RWPE1 (cell line): ENCODE data around the gene UBAC2.

Source experiments
- CTCF ChIA-PET: fragments of 350-600 bp; sonication (Branson Sonifier 250); formaldehyde crosslinking; extraction: SDS; loops from one replicate; lab custom pipeline; 2021; lab: Yijun Ruan, JAX
- POLR2A ChIA-PET: fragments of 400-600 bp; formaldehyde crosslinking; extraction: SDS; loops from one replicate; lab custom pipeline; 2020; ENCODE audit warnings: antibody characterized with exemption; ENCODE audit not compliant: low non-redundant PET; lab: Yijun Ruan, JAX
- DNase-seq: peaks from one replicate; pipeline ENCODE4 v3.0.0; 2012; ENCODE audit warnings: low spot score
- H3K27ac ChIP-seq: fragments of 450-650 bp; 2 replicates; pipeline ENCODE4 v1.5.1; 2017
- TF ChIP-seq, protein P1 (sequence below): fragments of 450-650 bp; conservative IDR thresholded peaks from 2 replicates; pipeline ENCODE4 v1.5.1; 2017; ENCODE audit warnings: low read depth, mild to moderate bottlenecking

Gene UBAC2

DNA sequence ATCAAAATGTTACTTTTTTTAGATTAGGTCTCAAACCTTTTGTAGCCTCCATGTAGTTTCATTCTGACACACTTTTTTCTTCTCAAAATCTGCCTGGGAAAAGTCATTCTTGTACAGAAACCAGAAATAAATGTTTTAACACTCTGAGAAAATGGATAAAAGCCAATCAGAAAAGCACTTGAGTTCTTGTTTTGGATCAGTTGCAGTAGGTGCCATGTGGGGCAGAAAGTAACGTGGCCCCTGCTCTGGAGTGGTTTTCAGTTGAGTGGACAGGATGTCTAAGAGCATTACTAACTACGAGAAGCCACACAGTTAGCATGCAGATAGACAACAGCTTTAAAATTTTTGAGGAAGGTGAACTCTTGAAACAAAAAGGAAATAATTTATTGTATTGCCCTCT, 87.4 kb downstream of the UBAC2 start:
- TF ChIP-seq, protein P1, sequence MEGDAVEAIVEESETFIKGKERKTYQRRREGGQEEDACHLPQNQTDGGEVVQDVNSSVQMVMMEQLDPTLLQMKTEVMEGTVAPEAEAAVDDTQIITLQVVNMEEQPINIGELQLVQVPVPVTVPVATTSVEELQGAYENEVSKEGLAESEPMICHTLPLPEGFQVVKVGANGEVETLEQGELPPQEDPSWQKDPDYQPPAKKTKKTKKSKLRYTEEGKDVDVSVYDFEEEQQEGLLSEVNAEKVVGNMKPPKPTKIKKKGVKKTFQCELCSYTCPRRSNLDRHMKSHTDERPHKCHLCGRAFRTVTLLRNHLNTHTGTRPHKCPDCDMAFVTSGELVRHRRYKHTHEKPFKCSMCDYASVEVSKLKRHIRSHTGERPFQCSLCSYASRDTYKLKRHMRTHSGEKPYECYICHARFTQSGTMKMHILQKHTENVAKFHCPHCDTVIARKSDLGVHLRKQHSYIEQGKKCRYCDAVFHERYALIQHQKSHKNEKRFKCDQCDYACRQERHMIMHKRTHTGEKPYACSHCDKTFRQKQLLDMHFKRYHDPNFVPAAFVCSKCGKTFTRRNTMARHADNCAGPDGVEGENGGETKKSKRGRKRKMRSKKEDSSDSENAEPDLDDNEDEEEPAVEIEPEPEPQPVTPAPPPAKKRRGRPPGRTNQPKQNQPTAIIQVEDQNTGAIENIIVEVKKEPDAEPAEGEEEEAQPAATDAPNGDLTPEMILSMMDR = no peak
- H3K27ac ChIP-seq = no peak overlapping the region
- no peak for DNase-seq
- ChIA-PET POLR2A (no interaction called here), CTCF (interaction anchor here (0.6 kb wide), 1 partner anchor 14 kb away, joined by 3 read pairs; no protein-coding TSS in a partner anchor)

DNA sequence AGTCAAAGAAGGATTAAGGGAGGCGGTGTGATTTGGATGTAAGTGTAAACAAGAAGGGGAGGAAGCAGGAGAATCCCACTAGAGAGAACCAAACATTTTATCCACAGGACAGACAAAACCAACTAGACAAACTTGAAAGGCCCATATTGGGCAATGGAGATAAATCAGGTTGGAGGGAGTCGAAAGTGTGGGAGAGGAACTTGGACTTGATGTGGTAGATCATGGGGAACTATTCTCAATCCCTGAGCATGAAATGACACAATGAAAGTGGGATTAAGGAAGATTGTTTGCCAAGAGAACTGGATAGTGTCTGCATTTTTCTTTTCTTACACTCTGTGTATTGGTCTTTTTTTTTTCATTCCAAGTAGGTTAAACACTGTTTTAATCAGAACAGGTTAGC, 88.6 kb downstream of the UBAC2 start:
- ChIA-PET CTCF (interaction anchor here (0.6 kb wide), 1 partner anchor 357 kb away, joined by 3 read pairs; no protein-coding TSS in a partner anchor), POLR2A (no interaction called here)
- no peak for DNase-seq
- TF ChIP-seq, protein P1 = no peak
- H3K27ac ChIP-seq = no peak overlapping the region

DNA sequence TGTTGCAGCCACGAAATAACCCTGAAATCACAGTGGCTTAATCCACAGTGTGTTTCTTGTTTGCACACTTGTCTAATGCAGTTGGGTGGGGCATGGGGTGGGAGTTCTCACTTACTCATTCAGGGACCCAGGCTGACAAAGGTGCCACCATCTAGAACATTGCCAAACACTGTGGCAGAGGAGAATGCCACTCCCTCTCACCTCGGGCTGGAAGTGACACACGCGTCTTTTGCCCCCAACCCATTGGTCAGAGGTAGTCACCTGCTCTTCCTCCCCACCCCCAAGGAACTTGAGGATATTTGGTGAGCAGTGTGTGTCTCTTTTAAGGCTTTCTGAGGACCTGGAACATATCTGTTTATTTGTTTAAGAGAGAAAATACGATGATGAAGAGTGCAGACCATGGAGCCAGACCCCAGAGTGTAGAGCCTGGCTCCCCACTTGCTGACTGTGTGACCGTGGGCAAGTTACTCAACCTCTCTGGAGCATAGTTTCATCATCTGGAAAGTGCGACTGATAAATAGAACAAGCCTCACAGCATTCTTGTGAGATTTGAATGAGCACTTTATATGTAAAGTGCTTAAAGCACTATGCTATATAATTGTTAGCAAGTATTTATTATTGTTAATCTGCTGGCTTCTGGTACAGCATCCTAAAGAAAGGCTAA, 89.2 kb downstream of the UBAC2 start:
- no peak for DNase-seq
- no peak overlapping the region for H3K27ac ChIP-seq
- POLR2A ChIA-PET = no interaction called here
- CTCF ChIA-PET = no interaction called here
- TF ChIP-seq, protein P1 = no peak

DNA sequence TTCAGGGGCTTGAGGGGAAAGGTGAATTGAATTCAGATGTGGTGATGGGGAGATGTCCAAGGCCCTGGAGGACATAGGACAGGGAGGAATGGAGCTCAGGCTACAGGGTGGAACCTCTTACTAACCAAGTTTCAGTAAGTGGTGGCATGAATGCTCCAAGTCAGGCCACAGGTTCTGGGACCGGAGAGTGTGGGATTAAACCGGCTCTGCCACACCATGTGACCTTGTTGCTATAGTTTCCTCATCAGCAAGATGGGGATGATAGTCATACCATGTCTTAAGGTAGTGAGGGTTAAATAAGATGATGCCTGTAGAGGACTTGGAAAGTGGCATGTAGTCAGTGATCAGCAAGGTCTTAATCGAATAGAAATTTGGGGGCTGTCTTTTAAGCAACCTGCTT, 90.2 kb downstream of the UBAC2 start:
- TF ChIP-seq, protein P1 = no peak
- CTCF ChIA-PET = no interaction called here
- no peak overlapping the region for H3K27ac ChIP-seq

DNA sequence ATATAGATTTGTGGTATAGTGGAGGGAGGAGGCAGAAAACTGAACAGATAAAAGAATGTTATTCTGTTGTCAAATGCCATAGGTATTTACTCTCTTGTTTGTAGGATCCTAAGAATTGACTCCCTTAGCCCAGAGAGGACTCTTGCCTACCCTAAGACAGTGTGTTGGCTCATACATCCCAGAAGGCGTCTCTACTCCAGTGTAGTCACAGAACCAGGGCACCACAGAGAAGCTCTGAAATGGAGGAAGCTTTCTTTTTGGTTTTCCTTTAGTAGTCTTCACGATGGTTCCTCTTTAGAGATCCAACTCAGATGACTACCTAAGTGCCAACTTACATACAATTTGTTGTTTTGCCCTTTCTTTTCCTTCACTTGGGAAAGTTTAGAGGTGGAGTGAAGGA, 92.5 kb downstream of the UBAC2 start:
- TF ChIP-seq, protein P1 = no peak
- CTCF ChIA-PET = no interaction called here
- DNase-seq = no peak
- POLR2A ChIA-PET = no interaction called here
- H3K27ac ChIP-seq = no peak overlapping the region

More for the DNA sequence above, 90.2 kb downstream of the UBAC2 start:
- no peak for DNase-seq
- POLR2A ChIA-PET = no interaction called here

DNA sequence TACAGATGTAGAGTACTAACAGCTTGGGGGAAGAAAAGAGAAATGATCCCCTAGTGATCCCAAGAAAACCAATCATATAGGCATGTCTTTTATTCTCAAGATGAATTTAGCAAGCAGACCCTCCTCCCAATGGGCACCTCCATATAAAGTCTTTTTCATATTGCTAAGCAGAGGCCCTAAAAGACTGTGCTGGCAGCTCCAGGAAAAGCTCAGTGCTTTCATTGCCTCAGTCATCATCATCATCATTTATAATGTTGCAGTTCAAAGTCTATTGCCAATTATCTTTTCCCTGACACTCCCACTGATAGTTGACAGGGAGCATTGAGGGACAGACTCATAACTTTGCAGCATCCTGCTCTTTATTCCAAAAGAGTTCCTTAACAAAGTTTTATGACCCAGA, 93.5 kb downstream of the UBAC2 start:
- TF ChIP-seq, protein P1 = no peak

More for the DNA sequence above, 93.5 kb downstream of the UBAC2 start:
- no peak overlapping the region for H3K27ac ChIP-seq
- CTCF ChIA-PET = no interaction called here
- DNase-seq = no peak
- POLR2A ChIA-PET = no interaction called here
